Kidney (tissue), 14 donors: ENCODE measurements around the gene SORD. TPM values are rescaled to one million over a fixed set of nuclear protein-coding genes. Genes with fewer than 3 reads are reported as not detected.

Experiments used
- DNase-seq, 5 donors: peaks; one replicate each; pipeline ENCODE4 v3.0.0-alpha.2; 2013 to 2020
- FAIRE-seq: peaks from 2 replicates; lab custom pipeline; 2012; peaks lifted over from hg19 to GRCh38; lab: Jason Lieb, UNC
- H3K27ac ChIP-seq, 2 donors: one replicate each; pipeline ENCODE4 v1.7.0; 2013; ENCODE audit warnings: low read depth in 2 of 2, low read length in 2 of 2, inconsistent platforms in 1 of 2
- H3K27me3 ChIP-seq: one replicate; pipeline ENCODE4 v1.7.1; 2013; ENCODE audit warnings: low read length, inconsistent platforms; ENCODE audit not compliant: control insufficient read depth, insufficient read depth
- H3K36me3 ChIP-seq, 3 donors: one replicate each; pipeline versions ENCODE4 v1.7.0 to v1.7.1; 2013; ENCODE audit warnings: low read length in 3 of 3, control low read depth in 1 of 3, inconsistent platforms in 1 of 3; ENCODE audit not compliant: insufficient read depth in 3 of 3, control insufficient read depth in 2 of 3
- H3K4me1 ChIP-seq, 3 donors: one replicate each; pipeline versions ENCODE4 v1.7.0 to v1.7.1; 2013; ENCODE audit warnings: low read length in 3 of 3, inconsistent platforms in 1 of 3, low read depth in 1 of 3; ENCODE audit not compliant: control insufficient read depth in 2 of 3, insufficient read depth in 2 of 3
- H3K4me3 ChIP-seq, 3 donors: one replicate each; pipeline versions ENCODE4 v1.7.0 to v1.8.1; 2013; ENCODE audit warnings: low read length in 3 of 3, control low read depth in 1 of 3, inconsistent platforms in 1 of 3
- H3K9ac ChIP-seq, 3 donors: one replicate each; pipeline versions ENCODE4 v1.7.0 to v1.7.1; 2013; ENCODE audit warnings: low read length in 3 of 3, control low read depth in 1 of 3, inconsistent platforms in 1 of 3
- H3K9me3 ChIP-seq, 3 donors: one replicate each; pipeline versions ENCODE4 v1.7.0 to v1.7.1; 2013; ENCODE audit warnings: low read length in 3 of 3, control low read depth in 1 of 3, inconsistent platforms in 1 of 3; ENCODE audit not compliant: control insufficient read depth in 2 of 3, insufficient read depth in 1 of 3
- CTCF ChIP-seq: IDR thresholded peaks from 3 replicates; pipeline ENCODE4 v1.5.1; 2012; ENCODE audit warnings: mild to moderate bottlenecking, moderate library complexity, borderline replicate concordance; ENCODE audit not compliant: insufficient read depth; ENCODE audit errors: extremely low read depth
- intact Hi-C: fragments of 100-400 bp; cut with DNase I; formaldehyde crosslinking; loops from one replicate; pipeline ENCODE4 v1.11.1; 2022
- polyA plus RNA-seq: library from polyadenylated mRNA; stranded (reverse); fragments of 350-450 nt; fragmentation: Illumina TruSeq; extraction: RNeasy Lipid Tissue Mini Kit (QIAGEN cat#74804); gene quantifications from one replicate; pipeline ENCODE4 v1.2.3, GENCODE V29; 2014; ENCODE audit warnings: low read depth, low replicate concordance; ENCODE audit not compliant: insufficient read depth
- total RNA-seq: library from RNA; stranded (reverse); fragmentation: NEBNext Ultra II Directional; extraction: Animal tissue kit (Norgen Biotek cat#: 25700); gene quantifications from one replicate; pipeline ENCODE4 v1.2.1, GENCODE V29; 2021
- donor health status: control.
- donor health status: control.
- donor health status: control.
- donor health status: control.
- donor health status: control.
- donor health status: DM: yes; HTN: yes; CAD: no.
- donor health status: Normal renal cell carcinoma (clear cell type).

Gene SORD
- total and polyA plus RNA-seq, 2 donors from 2014 or later, result 14.2 to 83.0 TPM

GRCh38 chr15:45087513-45087912 lies 64.5 kb downstream of the SORD start:
- Histone ChIP-seq H3K4me1 (no peaks in the 10 kb centered on the region), H3K27me3 (no peaks in the 10 kb centered on the region), H3K27ac (no peak overlapping the region), H3K36me3 (no peaks in the 10 kb centered on the region), H3K9me3 (no peaks in the 10 kb centered on the region), H3K9ac (no peak overlapping the region), H3K4me3 (no peak overlapping the region)
- intact Hi-C loops, result no loop called here
- DNase-seq, result no peak
- FAIRE-seq, result no peak
- no peak for TF ChIP-seq CTCF

- H3K9ac ChIP-seq, result no peak overlapping the region
Measured at GRCh38 chr15:45088801-45089711, 66.1 kb downstream of the SORD start.

GRCh38 chr15:45089712-45090373 lies 66.8 kb downstream of the SORD start:
- no peaks in the 10 kb centered on the region for H3K27me3 ChIP-seq
- H3K4me3 ChIP-seq, result no peak overlapping the region
- no peaks in the 10 kb centered on the region for H3K9me3 ChIP-seq
- no peak overlapping the region for H3K27ac ChIP-seq
- intact Hi-C loops, result no loop called here
- no peak for DNase-seq
- FAIRE-seq, result no peak
- no peaks in the 10 kb centered on the region for H3K36me3 ChIP-seq
- no peaks in the 10 kb centered on the region for H3K4me1 ChIP-seq
- no peak for TF ChIP-seq CTCF
- no peak overlapping the region for H3K9ac ChIP-seq

More at GRCh38 chr15:45088801-45089711, 66.1 kb downstream of the SORD start:
- intact Hi-C loops, result no loop called here
- Histone ChIP-seq H3K9me3 (no peaks in the 10 kb centered on the region), H3K4me3 (no peak overlapping the region), H3K27me3 (no peaks in the 10 kb centered on the region), H3K27ac (no peak overlapping the region), H3K36me3 (no peaks in the 10 kb centered on the region), H3K4me1 (no peaks in the 10 kb centered on the region)
- no peak for DNase-seq
- FAIRE-seq, result no peak
- TF ChIP-seq CTCF, result no peak
